Neuronal stem cell (in vitro differentiated cells): ENCODE data around the gene IGFBP4.

Experiments
- DNase-seq: peaks from one replicate; pipeline ENCODE4 v3.0.0-alpha.2; 2013; ENCODE audit warnings: low spot score
- H2AFZ ChIP-seq: one replicate; pipeline ENCODE4 v1.6.1; 2013; ENCODE audit warnings: mild to moderate bottlenecking, low read length, inconsistent platforms
- H2AK5ac ChIP-seq: 2 replicates; pipeline ENCODE4 v1.6.1; 2013; ENCODE audit warnings: low read depth, mild to moderate bottlenecking, inconsistent platforms, low read length, moderate library complexity, mixed read lengths
- H2BK120ac ChIP-seq: 2 replicates; pipeline ENCODE4 v1.6.1; 2013; ENCODE audit warnings: low read depth, mild to moderate bottlenecking, inconsistent platforms, low read length, moderate library complexity, mixed read lengths
- H2BK12ac ChIP-seq: one replicate; pipeline ENCODE4 v1.6.1; 2013; ENCODE audit warnings: low read length, inconsistent platforms
- H2BK15ac ChIP-seq: 2 replicates; pipeline ENCODE4 v1.6.1; 2013; ENCODE audit warnings: mild to moderate bottlenecking, low read length, inconsistent platforms, mixed read lengths
- H2BK5ac ChIP-seq: one replicate; pipeline ENCODE4 v1.6.1; 2013; ENCODE audit warnings: inconsistent platforms, mild to moderate bottlenecking, low read length, moderate library complexity
- H3K14ac ChIP-seq: one replicate; pipeline ENCODE4 v1.6.1; 2013; ENCODE audit warnings: low read length, inconsistent platforms
- H3K18ac ChIP-seq: 2 replicates; pipeline ENCODE4 v1.6.1; 2013; ENCODE audit warnings: low read length, inconsistent platforms
- H3K23ac ChIP-seq: 2 replicates; pipeline ENCODE4 v1.6.1; 2013; ENCODE audit warnings: low read depth, mild to moderate bottlenecking, mixed read lengths, low read length, inconsistent platforms; ENCODE audit not compliant: poor library complexity
- H3K27ac ChIP-seq: replicated peaks from 3 replicates; pipeline ENCODE4 v1.5.1; 2013; ENCODE audit warnings: low read length, inconsistent platforms
- H3K27me3 ChIP-seq, 3 experiments: 2 replicates each; pipeline ENCODE4 v1.6.1; 2013; ENCODE audit warnings: low read length in 3 of 3, mild to moderate bottlenecking in 2 of 3, inconsistent platforms in 1 of 3, low read depth in 1 of 3, mixed read lengths in 1 of 3, moderate library complexity in 1 of 3; ENCODE audit not compliant: control insufficient read depth in 3 of 3, insufficient read depth in 3 of 3
- H3K36me3 ChIP-seq, 2 donors: replicated peaks in 1 of 2; 2 replicates each; pipeline ENCODE4 v1.6.1; 2013; ENCODE audit warnings: low read length in 2 of 2; ENCODE audit not compliant: control insufficient read depth in 2 of 2, insufficient read depth in 2 of 2
- H3K4ac ChIP-seq: 2 replicates; pipeline ENCODE4 v1.6.1; 2013; ENCODE audit warnings: inconsistent platforms, mild to moderate bottlenecking, low read length, moderate library complexity
- H3K4me1 ChIP-seq, 2 donors: 1 replicate in 1 of 2; 2 replicates in 1 of 2; pipeline ENCODE4 v1.6.1; 2013; ENCODE audit warnings: low read length in 2 of 2, low read depth in 1 of 2; ENCODE audit not compliant: control insufficient read depth in 2 of 2, insufficient read depth in 1 of 2
- H3K4me2 ChIP-seq: one replicate; pipeline ENCODE4 v1.6.1; 2013; ENCODE audit warnings: mild to moderate bottlenecking, low read length, inconsistent platforms; ENCODE audit not compliant: insufficient read depth, poor library complexity, severe bottlenecking
- H3K4me3 ChIP-seq, 2 donors: 2 replicates each; pipeline ENCODE4 v1.5.1; 2013; ENCODE audit warnings: low read length in 2 of 2, mild to moderate bottlenecking in 2 of 2, inconsistent platforms in 1 of 2, moderate library complexity in 1 of 2
- H3K79me1 ChIP-seq: one replicate; pipeline ENCODE4 v1.6.1; 2013; ENCODE audit warnings: low read depth, mild to moderate bottlenecking, inconsistent platforms, low read length, moderate library complexity
- H3K9ac ChIP-seq: one replicate; pipeline ENCODE4 v1.6.1; 2013; ENCODE audit warnings: mild to moderate bottlenecking, low read depth, low read length, inconsistent platforms; ENCODE audit not compliant: poor library complexity
- H3K9me3 ChIP-seq, 2 donors: replicated peaks in 1 of 2; 2 replicates each; pipeline versions ENCODE3 to v1.6.1; 2013; ENCODE audit warnings: low read length in 2 of 2, mild to moderate bottlenecking in 2 of 2, inconsistent platforms in 1 of 2, low read depth in 1 of 2, mixed read lengths in 1 of 2, moderate library complexity in 1 of 2; ENCODE audit not compliant: control insufficient read depth in 2 of 2, insufficient read depth in 1 of 2
- H4K8ac ChIP-seq: one replicate; pipeline ENCODE4 v1.6.1; 2013; ENCODE audit warnings: low read depth, mild to moderate bottlenecking, inconsistent platforms, low read length, moderate library complexity
- H4K91ac ChIP-seq: one replicate; pipeline ENCODE4 v1.6.1; 2013; ENCODE audit warnings: low read length, low read depth, mild to moderate bottlenecking, inconsistent platforms; ENCODE audit not compliant: poor library complexity
- whole genome bisulfite sequencing, 2 donors: extraction: QIAGEN DNeasy Blood & Tissue Kit; methylation state at CpG; one replicate each; pipeline ENCODE4 v1.1.7; 2013; ENCODE audit warnings: missing lambda C conversion rate in 2 of 2, mixed read lengths in 1 of 2; ENCODE audit not compliant: insufficient read length in 2 of 2, insufficient replicate concordance in 1 of 2; ENCODE audit errors: extremely low coverage in 2 of 2; 5-methylcytosine and 5-hydroxymethylcytosine counted together

IGFBP4 gene

GRCh38 chr17:40501499-40501911 is 58.3 kb downstream of the IGFBP4 start, which contains the start of gene TNS4:
TSS of gene TNS4 (minus strand) at chr17:40501623. CDS start at chr17:40496425, 5,198 bp downstream.
- Histone ChIP-seq H3K27ac (no peak within 1 kb of the TSS), H3K4me1 (peaks cover 2 to 3% of the 10 kb centered on the region in 2 donors), H3K27me3 (peaks cover 0 to 27% (median 0%) of the 10 kb centered on the region in 3 experiments), H4K91ac (no peak within 1 kb of the TSS), H4K8ac (no peak within 1 kb of the TSS), H2BK120ac (no peak within 1 kb of the TSS), H2BK5ac (peak within 1 kb of the TSS; percentile 68), H2AK5ac (peak within 1 kb of the TSS; percentile 64), H3K36me3 (no peaks in the 10 kb centered on the region), H3K23ac (no peak within 1 kb of the TSS), H3K14ac (no peak within 1 kb of the TSS), H3K9me3 (no peaks in the 10 kb centered on the region), H3K4ac (no peak within 1 kb of the TSS), H3K18ac (peak within 1 kb of the TSS; percentile 81), H2BK15ac (peak within 1 kb of the TSS; percentile 84), H3K9ac (no peak within 1 kb of the TSS), H3K4me3 (no peak within 1 kb of the TSS), H3K79me1 (no peaks in the 10 kb centered on the region), H2BK12ac (peak within 1 kb of the TSS; percentile 66), H3K4me2 (no peak within 1 kb of the TSS), H2AFZ (no peak within 1 kb of the TSS)
- whole genome bisulfite sequencing, 2 donors: no CpG with 5 or more reads among the region's 7 CpGs
- DNase-seq: no peak

- H3K4me3 ChIP-seq: peak overlapping the region in 1 of 2 donors; percentile 52
- no peak overlapping the region for H2BK5ac ChIP-seq
- no peak overlapping the region for H3K27ac ChIP-seq
- peak overlapping the region; percentile 32 for H2AK5ac ChIP-seq
- H3K79me1 ChIP-seq: no peaks in the 10 kb centered on the region
- no peak for DNase-seq
- H3K27me3 ChIP-seq: peaks cover 0 to 21% (median 0%) of the 10 kb centered on the region in 3 experiments
- H3K4ac ChIP-seq: no peak overlapping the region
- no peaks in the 10 kb centered on the region for H3K36me3 ChIP-seq
- no peak overlapping the region for H3K4me2 ChIP-seq
- H2AFZ ChIP-seq: no peak overlapping the region
- WGBS, 2 donors: no CpG with 5 or more reads among the region's 5 CpGs
- H2BK12ac ChIP-seq: no peak overlapping the region
- H4K8ac ChIP-seq: no peak overlapping the region
- H4K91ac ChIP-seq: no peak overlapping the region
- no peak overlapping the region for H3K9ac ChIP-seq
- H2BK120ac ChIP-seq: no peak overlapping the region
- no peak overlapping the region for H3K14ac ChIP-seq
- no peaks in the 10 kb centered on the region for H3K9me3 ChIP-seq
- H3K4me1 ChIP-seq: peaks cover 2 to 3% of the 10 kb centered on the region in 2 donors
- no peak overlapping the region for H3K18ac ChIP-seq
- peak overlapping the region; percentile 65 for H2BK15ac ChIP-seq
- no peak overlapping the region for H3K23ac ChIP-seq
Observed at GRCh38 chr17:40502716-40503115, 59.5 kb downstream of the IGFBP4 start.

- Histone ChIP-seq H4K8ac (no peak overlapping the region), H3K18ac (no peak overlapping the region), H3K4me1 (peaks cover 2 to 3% of the 10 kb centered on the region in 2 donors), H3K4me3 (no peak overlapping the region), H2AK5ac (no peak overlapping the region), H3K27ac (no peak overlapping the region), H3K14ac (no peak overlapping the region), H2BK5ac (no peak overlapping the region), H2BK120ac (no peak overlapping the region), H3K9ac (no peak overlapping the region), H4K91ac (no peak overlapping the region), H2BK15ac (peak overlapping the region; percentile 65), H3K4me2 (no peak overlapping the region), H3K4ac (no peak overlapping the region), H3K36me3 (no peaks in the 10 kb centered on the region), H3K79me1 (no peaks in the 10 kb centered on the region), H3K23ac (no peak overlapping the region), H3K9me3 (no peaks in the 10 kb centered on the region), H2BK12ac (no peak overlapping the region), H2AFZ (no peak overlapping the region), H3K27me3 (peaks cover 0 to 16% (median 0%) of the 10 kb centered on the region in 3 experiments)
- no peak for DNase-seq
- WGBS, 2 donors: no CpG with 5 or more reads among the region's 2 CpGs
Observed at GRCh38 chr17:40503154-40503553, 59.9 kb downstream of the IGFBP4 start.

- no peak for DNase-seq
Observed at GRCh38 chr17:40506786-40507185, 63.5 kb downstream of the IGFBP4 start.

More at GRCh38 chr17:40506786-40507185, 63.5 kb downstream of the IGFBP4 start:
- Histone ChIP-seq H3K4me2 (no peak overlapping the region), H3K4me3 (no peak overlapping the region), H3K9me3 (no peaks in the 10 kb centered on the region), H3K36me3 (no peaks in the 10 kb centered on the region), H2BK15ac (no peak overlapping the region), H3K18ac (no peak overlapping the region), H2BK5ac (no peak overlapping the region), H4K8ac (no peak overlapping the region), H2AFZ (no peak overlapping the region), H3K4me1 (peaks cover 2 to 7% of the 10 kb centered on the region in 2 donors), H2BK12ac (no peak overlapping the region), H3K23ac (no peak overlapping the region), H3K27me3 (peaks cover 0 to 19% (median 0%) of the 10 kb centered on the region in 3 experiments), H3K4ac (no peak overlapping the region), H2AK5ac (no peak overlapping the region), H3K79me1 (no peaks in the 10 kb centered on the region), H4K91ac (no peak overlapping the region), H3K14ac (no peak overlapping the region), H2BK120ac (no peak overlapping the region), H3K9ac (no peak overlapping the region), H3K27ac (no peak overlapping the region)
- no CpG with 5 or more reads among the region's 5 CpGs for WGBS, 2 donors
